Esophagus muscularis mucosa (tissue), 4 donors: ENCODE measurements around the gene MAFG. TPM values are rescaled to one million over a fixed set of nuclear protein-coding genes. Genes with fewer than 3 reads are reported as not detected.

Experiments
- DNase-seq: peaks from one replicate; pipeline ENCODE4 v3.0.0-alpha.2; 2017; ENCODE audit errors: extremely low spot score
- H3K27ac ChIP-seq, 4 donors: fragments of 200-600 bp; sonication (generic); replicated peaks in 1 of 4; 1 replicate in 3 of 4; 2 replicates in 1 of 4; pipeline ENCODE4 v1.5.1; 2016 to 2019; ENCODE audit warnings: mild to moderate bottlenecking in 1 of 4
- H3K27me3 ChIP-seq, 4 donors: fragments of 200-600 bp; sonication (generic); one replicate each; pipeline versions ENCODE4 v1.5.1 to v1.6.0; 2016 to 2019
- H3K36me3 ChIP-seq, 4 donors: fragments of 200-600 bp; sonication (generic); one replicate each; pipeline ENCODE4 v1.5.1; 2016 to 2019
- H3K4me1 ChIP-seq, 4 donors: fragments of 200-600 bp; sonication (generic); one replicate each; pipeline ENCODE4 v1.5.1; 2016 to 2019
- H3K4me3 ChIP-seq, 4 donors: fragments of 200-600 bp; sonication (generic); 1 replicate in 2 of 4; 2 replicates in 2 of 4; pipeline ENCODE4 v1.5.1; 2016 to 2019; ENCODE audit warnings: mild to moderate bottlenecking in 4 of 4, moderate library complexity in 1 of 4
- H3K9me3 ChIP-seq, 4 donors: fragments of 200-600 bp; sonication (generic); 1 replicate in 3 of 4; 2 replicates in 1 of 4; pipeline ENCODE4 v1.5.1; 2016 to 2019
- EP300 ChIP-seq: sonication (generic); formaldehyde crosslinking; IDR thresholded peaks from one replicate; pipeline ENCODE4 v1.6.1; 2017; ENCODE audit warnings: antibody characterized with exemption
- POLR2A ChIP-seq: fragments of 450-650 bp; IDR thresholded peaks from one replicate; pipeline ENCODE4 v1.6.1; 2017; ENCODE audit warnings: antibody characterized with exemption, moderate library complexity, mild to moderate bottlenecking, low read depth
- POLR2AphosphoS5 ChIP-seq, 2 donors: sonication (generic); formaldehyde crosslinking; IDR thresholded peaks; one replicate each; pipeline ENCODE4 v1.6.1; 2017; ENCODE audit warnings: antibody characterized with exemption in 2 of 2
- WGBS: methylation state at CpG from one replicate; pipeline ENCODE4 v1.1.5; 2018; 5-methylcytosine and 5-hydroxymethylcytosine counted together
- intact Hi-C: fragments of 100-400 bp; cut with DNase I; formaldehyde crosslinking; loops from one replicate; pipeline ENCODE4 v1.15.1; 2023
- total RNA-seq, 4 donors: library from RNA; depleted of rRNA; stranded (reverse); fragments of >200 nt; gene quantifications; one replicate each; pipeline versions ENCODE4 v1.1.0 to v1.2.1, GENCODE V29; 2016
- TF ChIP-seq, protein P1 (sequence below), 3 experiments: fragments of 200-600 bp in 2 of 3; fragments of 450-650 bp in 1 of 3; sonication (generic) in 2 of 3; IDR thresholded peaks; one replicate each; pipeline ENCODE4 v1.5.1; 2017 to 2019; ENCODE audit warnings: antibody characterized with exemption in 3 of 3, mild to moderate bottlenecking in 2 of 3, moderate library complexity in 1 of 3

Gene MAFG
- total RNA-seq, 4 donors from 2014 or later: 23.7 to 41.7 (median 33.6) TPM

DNA sequence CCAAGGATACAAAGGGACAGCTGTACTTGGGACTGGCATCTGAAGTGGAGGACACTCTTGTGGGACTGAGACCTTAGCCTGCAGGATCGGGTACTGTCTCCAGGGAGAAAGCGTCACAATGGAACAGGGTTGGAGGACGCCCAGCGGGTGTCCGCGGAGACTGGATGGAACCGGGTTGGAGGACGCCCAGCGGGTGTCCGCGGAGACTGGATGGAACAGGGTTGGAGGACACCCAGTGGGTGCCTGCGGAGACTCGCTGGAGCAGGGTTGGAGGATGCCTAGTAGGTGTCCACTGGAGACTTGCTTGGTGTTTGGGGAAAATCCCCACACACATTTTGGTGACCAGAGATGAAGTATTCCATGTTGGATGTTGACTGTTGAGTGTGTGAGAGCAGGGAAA lies 19.7 kb upstream of the MAFG start, which contains the start of gene MYADML2:
MYADML2 (minus strand) TSS at position 45 of the 400 bp plus-strand sequence. CDS start 5,492 bp downstream, outside the sequence.
- no peak for TF ChIP-seq POLR2AphosphoS5 (IDR thresholded peaks at IDR 0.05)
- TF ChIP-seq EP300: no peak
- no peak for TF ChIP-seq POLR2A

DNA sequence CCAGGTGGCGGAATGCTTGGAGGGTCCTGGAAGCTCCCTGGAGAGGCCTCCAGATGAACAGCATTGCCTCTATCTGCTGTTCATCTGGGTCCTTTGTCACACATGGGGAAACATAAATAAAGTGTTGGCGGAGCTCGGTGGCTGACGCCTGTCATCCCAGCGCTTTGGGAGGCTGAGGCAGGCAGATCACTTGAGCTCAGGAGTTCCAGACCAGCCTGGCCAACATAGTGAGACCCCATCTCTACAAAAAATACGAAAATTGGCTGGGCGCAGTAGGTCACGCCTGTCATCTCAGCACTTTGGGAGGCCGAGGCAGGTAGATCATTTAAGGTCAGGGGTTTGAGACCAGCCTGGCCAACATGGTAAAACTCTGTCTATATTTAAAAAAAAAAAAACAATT lies 17.3 kb upstream of the MAFG start:
- H3K9me3 ChIP-seq: no peaks in the 10 kb centered on the region
- intact Hi-C loops: no loop called here
- peaks cover 0 to 15% (median 11%) of the 10 kb centered on the region in 4 donors for H3K4me1 ChIP-seq
- peaks cover 0 to 52% (median 12%) of the 10 kb centered on the region in 4 donors for H3K27me3 ChIP-seq
- 81% methylated on average over 9 of the region's 9 CpGs for WGBS
- H3K4me3 ChIP-seq: no peak overlapping the region
- H3K27ac ChIP-seq: no peak overlapping the region
- no peak for DNase-seq
- TF ChIP-seq POLR2A (no peak), EP300 (no peak), POLR2AphosphoS5 (IDR thresholded peaks at IDR 0.05) (no peak)
- TF ChIP-seq, protein P1, sequence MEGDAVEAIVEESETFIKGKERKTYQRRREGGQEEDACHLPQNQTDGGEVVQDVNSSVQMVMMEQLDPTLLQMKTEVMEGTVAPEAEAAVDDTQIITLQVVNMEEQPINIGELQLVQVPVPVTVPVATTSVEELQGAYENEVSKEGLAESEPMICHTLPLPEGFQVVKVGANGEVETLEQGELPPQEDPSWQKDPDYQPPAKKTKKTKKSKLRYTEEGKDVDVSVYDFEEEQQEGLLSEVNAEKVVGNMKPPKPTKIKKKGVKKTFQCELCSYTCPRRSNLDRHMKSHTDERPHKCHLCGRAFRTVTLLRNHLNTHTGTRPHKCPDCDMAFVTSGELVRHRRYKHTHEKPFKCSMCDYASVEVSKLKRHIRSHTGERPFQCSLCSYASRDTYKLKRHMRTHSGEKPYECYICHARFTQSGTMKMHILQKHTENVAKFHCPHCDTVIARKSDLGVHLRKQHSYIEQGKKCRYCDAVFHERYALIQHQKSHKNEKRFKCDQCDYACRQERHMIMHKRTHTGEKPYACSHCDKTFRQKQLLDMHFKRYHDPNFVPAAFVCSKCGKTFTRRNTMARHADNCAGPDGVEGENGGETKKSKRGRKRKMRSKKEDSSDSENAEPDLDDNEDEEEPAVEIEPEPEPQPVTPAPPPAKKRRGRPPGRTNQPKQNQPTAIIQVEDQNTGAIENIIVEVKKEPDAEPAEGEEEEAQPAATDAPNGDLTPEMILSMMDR (IDR thresholded peaks at IDR 0.05): no peak
- H3K36me3 ChIP-seq: no peaks in the 10 kb centered on the region

More for the DNA sequence above, 19.7 kb upstream of the MAFG start, which contains the start of gene MYADML2:
- Histone ChIP-seq H3K27ac (no peak within 1 kb of the TSS), H3K4me1 (peaks cover 0 to under 1% (median 0%) of the 10 kb centered on the region in 4 donors), H3K4me3 (no peak within 1 kb of the TSS), H3K27me3 (peaks cover 0 to 29% (median 6%) of the 10 kb centered on the region in 4 donors), H3K9me3 (no peaks in the 10 kb centered on the region), H3K36me3 (no peaks in the 10 kb centered on the region)
- DNase-seq: no peak
- intact Hi-C loops: no loop called here
- WGBS: 89% methylated on average over 12 of the region's 13 CpGs

DNA sequence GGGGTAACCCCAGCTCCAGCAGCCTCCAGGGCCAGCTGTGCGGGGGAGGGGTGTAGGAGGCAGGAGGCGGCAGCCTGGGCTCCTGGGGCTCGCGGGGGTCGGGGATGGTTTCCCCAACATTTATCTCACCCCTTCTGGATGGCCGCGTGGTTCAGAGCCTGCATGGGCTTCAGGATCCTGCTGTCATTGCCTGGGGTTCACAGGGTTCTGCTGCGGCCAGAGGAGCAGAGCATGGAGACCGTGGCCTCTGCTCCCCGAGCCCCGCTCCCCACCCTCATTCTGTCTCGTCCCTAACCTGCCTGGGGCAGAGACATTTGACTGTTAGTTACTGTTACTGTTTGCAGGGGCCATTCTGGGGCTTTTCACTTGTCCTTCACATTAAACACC lies 14.6 kb upstream of the MAFG start:
- intact Hi-C loops: no loop called here
- Histone ChIP-seq H3K4me1 (peaks cover 12 to 26% (median 22%) of the 10 kb centered on the region in 4 donors), H3K27ac (no peak overlapping the region), H3K27me3 (peaks cover 0 to 58% (median 12%) of the 10 kb centered on the region in 4 donors), H3K4me3 (no peak overlapping the region), H3K36me3 (no peaks in the 10 kb centered on the region), H3K9me3 (no peaks in the 10 kb centered on the region)
- TF ChIP-seq POLR2A (no peak), POLR2AphosphoS5 (IDR thresholded peaks at IDR 0.05) (no peak), EP300 (no peak)
- TF ChIP-seq, protein P1 (IDR thresholded peaks at IDR 0.05): no peak
- 46% methylated on average over 11 of the region's 12 CpGs for WGBS
- DNase-seq: no peak

DNA sequence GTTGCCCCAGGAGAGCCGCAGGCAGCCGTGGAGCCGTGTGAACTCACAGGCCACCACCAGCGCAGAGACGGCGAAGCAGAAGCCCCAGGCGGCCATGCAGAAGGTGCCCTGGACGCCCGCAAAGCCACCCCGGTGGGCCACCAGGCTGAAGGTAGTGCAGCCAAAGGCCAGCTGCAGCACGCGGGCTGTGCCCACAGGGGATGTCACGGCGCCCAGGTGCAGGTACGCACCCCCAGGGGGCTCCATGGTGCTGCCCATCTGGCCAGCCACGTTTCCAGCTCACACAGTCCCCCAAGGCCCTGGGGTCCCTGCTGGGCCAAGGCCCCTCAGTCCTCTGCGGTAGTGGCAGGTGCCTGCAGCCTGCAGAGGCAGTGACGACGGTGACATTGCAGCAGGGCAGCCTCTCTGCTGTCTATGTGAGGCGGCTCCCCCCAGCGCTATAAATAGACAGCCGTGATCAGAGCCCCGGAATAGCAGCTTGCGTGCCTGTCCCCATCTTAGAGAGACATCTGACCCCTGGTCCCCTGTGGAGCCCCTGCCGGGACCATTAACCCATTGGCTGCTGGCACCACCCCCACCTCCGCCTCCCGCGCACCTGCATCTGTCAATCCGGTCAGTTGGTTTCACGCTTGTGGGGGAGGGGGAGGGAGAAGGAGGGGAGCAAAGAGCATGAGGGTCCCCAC lies 14.1 kb upstream of the MAFG start:
- Histone ChIP-seq H3K4me1 (peaks cover 17 to 30% (median 27%) of the 10 kb centered on the region in 4 donors), H3K4me3 (no peak overlapping the region), H3K36me3 (no peaks in the 10 kb centered on the region), H3K27me3 (peaks cover 0 to 57% (median 12%) of the 10 kb centered on the region in 4 donors), H3K27ac (no peak overlapping the region), H3K9me3 (no peaks in the 10 kb centered on the region)
- 47% methylated on average over 25 of the region's 30 CpGs for WGBS
- intact Hi-C loops: no loop called here
- no peak for DNase-seq
- TF ChIP-seq, protein P1 (IDR thresholded peaks at IDR 0.05): no peak
- TF ChIP-seq POLR2A: peak; percentile 19

DNA sequence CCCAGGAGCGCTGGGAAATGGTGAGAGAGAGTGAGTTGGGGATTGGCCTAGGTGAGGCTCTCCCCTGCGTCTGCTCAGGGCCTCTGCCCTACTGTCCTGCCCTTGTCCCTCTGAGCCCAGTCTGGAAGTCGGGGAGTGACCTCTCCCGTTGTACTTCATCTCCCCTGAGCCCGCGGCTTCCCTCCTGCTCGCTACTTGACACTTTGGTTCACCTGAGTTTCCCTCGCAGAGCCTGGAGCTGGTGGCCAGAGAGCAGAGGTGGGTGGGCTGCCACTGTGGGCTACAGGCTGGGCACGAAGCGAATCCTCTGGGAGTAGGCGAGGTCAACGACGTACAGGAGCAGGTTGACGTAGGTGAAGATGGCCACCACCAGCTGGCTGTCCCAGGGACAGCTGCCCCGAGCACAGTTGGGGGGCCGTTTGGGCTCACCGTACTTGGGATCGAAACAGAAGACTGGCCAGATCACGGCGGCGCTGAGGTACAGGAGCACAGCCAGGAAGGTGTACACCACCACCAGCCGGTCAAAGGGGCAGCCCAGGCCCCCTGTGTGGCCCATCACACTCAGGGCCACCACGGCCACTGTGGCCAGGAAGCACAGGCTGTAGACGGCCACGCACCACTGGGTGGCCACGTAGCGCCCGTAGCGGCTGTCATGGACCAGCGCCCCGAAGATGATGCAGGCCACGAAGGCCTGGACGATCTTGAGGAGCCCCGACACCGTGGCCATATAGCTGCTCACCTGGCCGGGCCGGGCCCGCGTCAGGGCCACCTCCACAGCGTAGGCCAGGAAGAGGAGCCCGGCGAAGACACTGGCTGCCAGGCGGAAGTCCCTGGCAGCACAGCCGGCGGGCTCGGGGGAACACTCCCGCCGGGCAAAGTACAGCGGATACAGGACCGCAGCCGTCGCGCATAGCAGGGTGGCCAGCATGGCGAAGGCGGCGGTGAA lies 13.3 kb upstream of the MAFG start:
- WGBS: 93% methylated on average over 36 of the region's 56 CpGs
- no peak for DNase-seq
- peaks cover 0 to 56% (median 12%) of the 10 kb centered on the region in 4 donors for H3K27me3 ChIP-seq

More for the DNA sequence above, 13.3 kb upstream of the MAFG start:
- peaks cover 21 to 34% (median 30%) of the 10 kb centered on the region in 4 donors for H3K4me1 ChIP-seq
- intact Hi-C loops: no loop called here
- H3K9me3 ChIP-seq: no peaks in the 10 kb centered on the region
- TF ChIP-seq, protein P1 (IDR thresholded peaks at IDR 0.05): no peak
- no peak for TF ChIP-seq EP300
- no peak for TF ChIP-seq POLR2AphosphoS5 (IDR thresholded peaks at IDR 0.05)
- no peak for TF ChIP-seq POLR2A
- no peaks in the 10 kb centered on the region for H3K36me3 ChIP-seq
- H3K27ac ChIP-seq: no peak overlapping the region
- no peak overlapping the region for H3K4me3 ChIP-seq
